Stimulated activated CD8-positive, alpha-beta memory T cell treated with anti-CD3 and anti-CD28 coated beads, Interleukin-15, amount 100 ng/mL, for 1 hour (primary cell): ENCODE data around the gene OVOL1.
"Not testable (repeated sequence)": the region's sequence is repeated elsewhere in the genome, so short reads cannot be mapped to it uniquely, and the experiment has no call there.

Experiments
- DNase-seq: peaks from one replicate; pipeline ENCODE4 v3.0.0-alpha.2; 2020; ENCODE audit warnings: low read depth

OVOL1 gene

GRCh38 chr11:65786786-65787636, at the start of gene OVOL1:
Gene OVOL1 (plus strand): TSS chr11:65787063. CDS start chr11:65787374, 311 bp downstream.
- no peak for DNase-seq

DNA sequence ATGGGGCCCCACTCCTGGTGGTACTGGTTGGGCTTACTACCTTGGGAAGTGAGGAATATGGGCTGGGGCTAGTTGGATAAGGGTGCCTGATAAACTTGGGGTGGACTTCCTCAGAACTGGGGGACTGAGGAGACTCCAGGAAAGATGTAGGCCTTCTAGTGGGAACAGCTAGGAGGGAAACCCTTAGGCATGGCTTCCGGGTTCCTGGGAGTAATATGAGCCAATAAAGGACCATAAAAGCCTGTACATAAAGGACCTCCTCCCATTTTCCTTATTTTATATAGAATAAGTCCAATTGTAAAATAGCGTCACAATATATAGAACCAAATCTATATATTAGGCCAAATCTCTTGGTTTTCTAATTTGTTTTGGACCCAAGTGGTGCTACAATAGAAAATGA, 47.8 kb upstream of the OVOL1 start:
- no peak for DNase-seq

GRCh38 chr11:65741185-65741584, 45.7 kb upstream of the OVOL1 start:
- DNase-seq = no peak

- no peak for DNase-seq
Observed at GRCh38 chr11:65742353-65742752, 44.5 kb upstream of the OVOL1 start.

DNA sequence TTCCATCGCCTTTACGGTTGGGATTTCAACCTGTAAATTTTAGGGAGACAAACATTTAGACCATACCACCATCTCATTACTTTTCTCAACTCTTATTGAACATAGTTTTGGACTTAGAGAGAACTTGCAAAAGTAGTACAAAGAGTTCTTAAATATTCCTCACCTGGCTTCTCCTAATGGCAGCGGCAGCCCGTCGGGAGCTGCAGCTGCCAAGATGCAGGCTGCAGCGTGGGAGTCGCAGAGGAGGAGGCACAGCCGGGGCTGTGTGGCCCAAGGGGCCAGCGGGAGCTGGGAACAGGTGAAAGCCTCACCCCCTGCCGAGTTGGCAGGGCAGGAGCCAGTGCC, 43.2 kb upstream of the OVOL1 start:
- DNase-seq = no peak

DNA sequence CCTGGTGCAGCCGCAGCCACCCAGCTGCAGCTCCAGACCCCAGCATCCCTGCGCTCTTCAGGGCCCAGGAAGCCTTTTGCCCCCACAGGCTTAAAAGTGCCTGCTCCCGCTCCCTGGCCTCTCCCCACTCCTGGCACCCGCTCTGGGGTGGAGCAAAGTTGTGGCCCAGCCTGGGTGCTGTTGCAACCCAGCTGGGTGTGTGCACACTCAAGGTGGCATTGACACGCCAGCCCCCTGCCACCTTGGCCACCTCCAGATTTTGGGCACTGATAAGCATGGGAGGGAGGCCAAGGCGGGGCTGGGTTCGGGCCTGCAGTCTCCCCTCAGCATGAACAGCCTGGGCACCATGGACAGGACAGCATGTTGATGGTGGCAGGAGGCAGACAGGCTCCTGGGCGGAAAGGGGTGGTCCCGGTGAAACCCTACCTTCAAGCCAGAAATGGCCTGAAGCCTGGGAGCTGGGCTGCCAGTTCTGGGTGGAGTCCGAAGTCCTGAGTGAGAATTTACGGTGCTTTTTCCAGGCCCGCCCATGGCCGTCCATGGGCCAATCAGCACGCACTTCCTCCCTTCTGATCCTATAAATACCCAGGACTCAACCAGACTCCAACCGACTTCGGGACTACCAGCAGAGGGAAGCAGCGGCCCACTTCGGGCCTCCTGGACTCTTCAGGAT, 42.7 kb upstream of the OVOL1 start:
- no peak for DNase-seq

- DNase-seq = no peak
Observed at GRCh38 chr11:65744699-65745042, 42.2 kb upstream of the OVOL1 start.

DNA sequence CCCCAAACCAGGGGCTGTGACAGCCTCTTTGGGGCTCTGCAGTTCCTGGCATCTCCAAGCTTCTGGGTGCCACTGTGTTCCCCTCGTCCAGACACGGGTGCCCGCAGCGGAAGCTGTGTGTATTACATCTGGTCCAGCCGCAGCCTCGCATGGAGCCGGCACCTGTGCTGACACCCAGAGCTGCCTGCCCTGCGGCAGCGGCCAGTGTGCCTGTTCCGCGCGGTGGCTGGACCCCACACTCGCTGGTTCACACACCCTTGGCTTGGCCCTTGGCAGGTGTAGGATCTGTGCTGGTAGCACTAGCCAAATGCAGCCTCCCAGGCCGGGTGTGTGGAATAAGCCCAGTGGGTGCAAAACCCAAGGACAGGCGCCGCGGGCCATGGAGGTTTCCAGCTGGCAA, 41.8 kb upstream of the OVOL1 start:
- DNase-seq = no peak

GRCh38 chr11:65762169-65762568, 24.7 kb upstream of the OVOL1 start:
- DNase-seq = not testable (repeated sequence)

GRCh38 chr11:65762816-65763215, 24.0 kb upstream of the OVOL1 start:
- not testable (repeated sequence) for DNase-seq

DNA sequence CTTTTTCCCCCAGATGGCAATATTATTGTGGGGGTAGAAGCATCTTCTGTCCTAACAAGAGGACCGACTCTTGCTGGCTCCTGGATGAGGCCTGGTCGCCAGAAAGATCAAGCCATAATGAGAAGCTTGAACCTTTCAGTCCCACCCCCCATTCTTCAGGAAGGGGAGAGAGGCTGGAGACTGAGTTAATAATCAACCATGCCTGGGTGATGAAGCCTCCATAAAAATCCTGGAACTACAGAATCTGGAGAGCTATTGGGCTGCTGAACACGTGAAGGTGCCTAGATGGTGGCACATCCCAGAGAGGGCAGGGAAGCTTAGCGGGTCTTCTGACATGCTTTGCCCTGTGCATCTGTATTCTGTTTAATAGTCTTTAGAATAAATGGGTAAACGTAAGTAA, 22.4 kb upstream of the OVOL1 start:
- no peak for DNase-seq

DNA sequence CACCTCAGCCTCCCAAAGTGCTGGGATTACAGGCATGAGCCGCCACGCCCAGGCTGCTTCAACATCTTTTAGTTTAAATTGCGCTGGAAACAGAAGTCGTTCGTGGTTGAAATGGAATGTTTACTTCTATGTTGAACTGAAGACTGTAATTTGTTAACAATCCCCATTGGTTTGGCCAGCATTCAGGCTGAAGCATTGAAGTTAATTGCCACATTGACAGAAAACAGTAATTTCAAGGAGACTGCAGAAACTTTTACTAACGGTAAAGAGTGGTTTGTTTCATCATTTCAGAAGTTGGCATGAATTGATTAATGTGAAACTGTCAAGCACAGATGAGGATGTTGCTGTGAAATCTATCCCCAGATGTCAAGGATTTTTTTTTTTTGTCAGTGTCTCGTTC, 20.3 kb upstream of the OVOL1 start:
- DNase-seq = no peak

DNA sequence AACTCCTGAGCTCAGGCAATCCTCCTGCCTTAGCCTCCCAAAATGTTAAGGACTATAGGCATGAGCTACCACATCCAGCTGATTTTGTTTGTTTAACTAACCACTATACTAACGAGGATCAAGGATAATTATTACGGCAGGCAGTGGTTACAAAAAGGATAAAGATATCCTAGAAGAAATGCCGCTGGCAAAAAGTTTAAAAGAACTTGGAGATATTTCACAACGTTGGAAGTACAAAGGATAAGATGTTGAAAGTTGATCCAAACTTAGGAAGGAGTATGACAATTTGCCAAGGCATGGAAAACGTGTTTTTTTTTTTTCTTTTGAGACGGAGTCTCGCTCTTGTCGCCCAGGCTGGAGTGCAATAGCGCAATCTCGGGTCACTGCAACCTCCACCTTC, 19.5 kb upstream of the OVOL1 start:
- DNase-seq = no peak

GRCh38 chr11:65767806-65768205, 19.1 kb upstream of the OVOL1 start:
- DNase-seq = not testable (repeated sequence)

GRCh38 chr11:65770951-65771567, 15.8 kb upstream of the OVOL1 start:
- DNase-seq = no peak

- no peak for DNase-seq
Observed at GRCh38 chr11:65771589-65772112, 15.2 kb upstream of the OVOL1 start.

DNA sequence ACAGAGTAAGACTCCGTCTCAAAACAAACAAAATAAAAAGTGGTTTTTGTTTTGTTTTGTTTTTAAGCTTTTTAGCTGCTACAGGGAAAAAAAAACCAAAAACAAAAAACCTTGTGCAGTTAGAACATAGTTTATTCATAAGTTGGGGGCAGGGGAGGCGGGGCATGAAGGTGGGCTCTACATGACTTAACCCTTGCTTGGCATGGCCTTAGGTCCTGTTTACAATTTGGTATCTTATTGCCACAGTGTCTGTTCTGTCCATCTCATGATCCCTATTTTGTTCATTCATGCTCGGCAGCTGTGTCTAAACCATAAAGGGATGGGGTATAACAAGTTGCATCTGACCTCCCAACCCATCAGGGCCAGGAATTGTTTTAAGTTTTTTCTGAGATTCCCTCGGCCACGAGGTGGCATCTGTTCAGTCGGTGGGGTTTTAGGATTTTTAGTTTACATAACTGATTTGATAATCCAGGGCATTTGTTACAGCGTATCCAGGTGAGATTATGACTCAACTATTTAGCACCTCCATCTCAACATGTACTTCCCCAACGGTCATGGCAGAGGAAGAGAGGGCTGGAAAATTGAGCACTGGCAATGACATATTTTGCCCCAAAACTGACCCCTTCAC, 13.0 kb upstream of the OVOL1 start:
- DNase-seq = no peak

GRCh38 chr11:65774525-65775306, 12.1 kb upstream of the OVOL1 start:
- DNase-seq = no peak

DNA sequence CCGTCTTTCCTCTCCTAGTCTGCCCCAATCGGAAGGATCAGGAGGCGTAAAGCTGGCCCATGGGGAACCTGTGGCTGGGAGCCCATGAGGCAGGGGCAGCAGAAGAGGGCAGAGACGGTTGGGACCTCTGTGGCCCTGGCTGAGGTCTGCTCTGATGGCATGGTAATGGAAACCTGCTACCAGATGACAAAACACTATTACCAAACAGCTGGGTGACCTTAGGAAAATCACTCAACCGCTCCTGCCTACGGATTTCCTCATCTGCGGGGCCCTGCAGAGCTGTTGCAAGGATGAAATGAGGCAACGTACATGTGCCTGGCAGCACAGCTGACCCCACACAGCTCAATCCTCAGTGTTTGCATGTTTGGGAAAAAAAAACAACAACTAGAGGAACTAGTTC, 10.7 kb upstream of the OVOL1 start:
- no peak for DNase-seq

GRCh38 chr11:65776710-65777141, 10.1 kb upstream of the OVOL1 start:
- DNase-seq = no peak

DNA sequence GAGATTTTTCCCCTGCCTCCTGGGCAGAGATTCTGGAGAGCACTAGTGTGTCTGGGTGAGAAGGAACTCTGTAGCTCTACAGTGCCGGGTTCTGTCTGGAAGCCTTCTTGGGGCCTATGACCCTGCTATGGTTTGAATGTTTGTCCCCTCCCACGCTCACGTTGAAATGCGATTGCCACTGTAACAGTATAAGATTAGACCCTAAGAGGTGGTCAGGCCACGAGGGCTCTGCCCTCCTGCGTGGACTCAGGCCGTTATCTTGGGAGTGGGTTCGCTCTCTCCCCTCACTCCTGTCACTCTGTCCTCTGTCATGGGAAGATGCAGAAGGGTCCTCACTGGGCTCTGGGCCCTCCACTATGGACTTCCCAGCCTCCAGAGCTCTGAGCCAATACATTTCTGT, 9.6 kb upstream of the OVOL1 start:
- no peak for DNase-seq
